Lower lobe of right lung (tissue), 2 donors: Measurements from ENCODE around the gene NDUFB6. TPM values are rescaled to one million over a fixed set of nuclear protein-coding genes. Genes with fewer than 3 reads are reported as not detected.
"Not testable (repeated sequence)": the region's sequence is repeated elsewhere in the genome, so short reads cannot be mapped to it uniquely, and the experiment has no call there.

Experiments used
- ATAC-seq, 2 donors: fragments of 200-7000 bp; cut with Tn5 transposase; one replicate each; pipeline ENCODE4 v1.9.1; 2020 to 2022; ENCODE audit warnings: mild to moderate bottlenecking in 2 of 2, moderate library complexity in 2 of 2
- DNase-seq: peaks from one replicate; pipeline ENCODE4 v3.0.0-alpha.2; 2020
- H3K27ac ChIP-seq: fragments of 200-600 bp; one replicate; pipeline ENCODE4 v1.8.0; 2022
- H3K27me3 ChIP-seq: fragments of 200-600 bp; one replicate; pipeline ENCODE4 v1.8.0; 2022; ENCODE audit warnings: low read depth
- H3K36me3 ChIP-seq: fragments of 200-600 bp; one replicate; pipeline ENCODE4 v1.8.0; 2022; ENCODE audit warnings: mild to moderate bottlenecking
- H3K4me1 ChIP-seq: fragments of 200-600 bp; one replicate; pipeline ENCODE4 v1.8.0; 2022
- H3K4me3 ChIP-seq: fragments of 200-600 bp; one replicate; pipeline ENCODE4 v1.8.0; 2022; ENCODE audit warnings: mild to moderate bottlenecking
- H3K9me3 ChIP-seq: fragments of 200-600 bp; one replicate; pipeline ENCODE4 v1.8.0; 2022
- intact Hi-C: fragments of 100-400 bp; cut with DNase I; formaldehyde crosslinking; loops from one replicate; pipeline ENCODE4 v1.11.0; 2022
- total RNA-seq: library from RNA; stranded (reverse); fragmentation: NEBNext Ultra II Directional; extraction: Animal tissue kit (Norgen Biotek cat#: 25700); gene quantifications from one replicate; pipeline ENCODE4 v1.2.1, GENCODE V29; 2021
- TF ChIP-seq, protein P1 (sequence below): fragments of 200-600 bp; IDR thresholded peaks from one replicate; pipeline ENCODE4 v1.8.0; 2022; ENCODE audit warnings: antibody characterized with exemption, mild to moderate bottlenecking
- donor health status: DM: no; HTN: yes; CAD: no; lungs with severe emphysema.

NDUFB6 gene
- total RNA-seq, 1 donor from 2014 or later: 39.0 TPM

- DNase-seq (peak; percentile 94), ATAC-seq (peak; percentile 96 to 97)
- Histone ChIP-seq H3K27me3 (no peaks in the 10 kb centered on the region), H3K36me3 (no peaks in the 10 kb centered on the region), H3K27ac (peak within 1 kb of the TSS; percentile 89), H3K9me3 (no peaks in the 10 kb centered on the region), H3K4me3 (peak within 1 kb of the TSS; percentile 79), H3K4me1 (peaks cover 22% of the 10 kb centered on the region)
- TF ChIP-seq, protein P1, sequence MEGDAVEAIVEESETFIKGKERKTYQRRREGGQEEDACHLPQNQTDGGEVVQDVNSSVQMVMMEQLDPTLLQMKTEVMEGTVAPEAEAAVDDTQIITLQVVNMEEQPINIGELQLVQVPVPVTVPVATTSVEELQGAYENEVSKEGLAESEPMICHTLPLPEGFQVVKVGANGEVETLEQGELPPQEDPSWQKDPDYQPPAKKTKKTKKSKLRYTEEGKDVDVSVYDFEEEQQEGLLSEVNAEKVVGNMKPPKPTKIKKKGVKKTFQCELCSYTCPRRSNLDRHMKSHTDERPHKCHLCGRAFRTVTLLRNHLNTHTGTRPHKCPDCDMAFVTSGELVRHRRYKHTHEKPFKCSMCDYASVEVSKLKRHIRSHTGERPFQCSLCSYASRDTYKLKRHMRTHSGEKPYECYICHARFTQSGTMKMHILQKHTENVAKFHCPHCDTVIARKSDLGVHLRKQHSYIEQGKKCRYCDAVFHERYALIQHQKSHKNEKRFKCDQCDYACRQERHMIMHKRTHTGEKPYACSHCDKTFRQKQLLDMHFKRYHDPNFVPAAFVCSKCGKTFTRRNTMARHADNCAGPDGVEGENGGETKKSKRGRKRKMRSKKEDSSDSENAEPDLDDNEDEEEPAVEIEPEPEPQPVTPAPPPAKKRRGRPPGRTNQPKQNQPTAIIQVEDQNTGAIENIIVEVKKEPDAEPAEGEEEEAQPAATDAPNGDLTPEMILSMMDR: no peak
- intact Hi-C loops: no loop called here
These were observed 20.6 kb downstream of the NDUFB6 start, which contains the start of the genes SMIM27 and TOPORS for GRCh38 chr9:32552172-32552872. Gene SMIM27 (plus strand): TSS chr9:32552327. CDS start chr9:32552435, 108 bp downstream. Gene TOPORS (minus strand): TSS chr9:32552586. CDS start chr9:32552436, 150 bp downstream.

GRCh38 chr9:32551276-32552051, 21.5 kb downstream of the NDUFB6 start:
- no peak for DNase-seq
- peak overlapping the region; percentile 89 for H3K27ac ChIP-seq

DNA sequence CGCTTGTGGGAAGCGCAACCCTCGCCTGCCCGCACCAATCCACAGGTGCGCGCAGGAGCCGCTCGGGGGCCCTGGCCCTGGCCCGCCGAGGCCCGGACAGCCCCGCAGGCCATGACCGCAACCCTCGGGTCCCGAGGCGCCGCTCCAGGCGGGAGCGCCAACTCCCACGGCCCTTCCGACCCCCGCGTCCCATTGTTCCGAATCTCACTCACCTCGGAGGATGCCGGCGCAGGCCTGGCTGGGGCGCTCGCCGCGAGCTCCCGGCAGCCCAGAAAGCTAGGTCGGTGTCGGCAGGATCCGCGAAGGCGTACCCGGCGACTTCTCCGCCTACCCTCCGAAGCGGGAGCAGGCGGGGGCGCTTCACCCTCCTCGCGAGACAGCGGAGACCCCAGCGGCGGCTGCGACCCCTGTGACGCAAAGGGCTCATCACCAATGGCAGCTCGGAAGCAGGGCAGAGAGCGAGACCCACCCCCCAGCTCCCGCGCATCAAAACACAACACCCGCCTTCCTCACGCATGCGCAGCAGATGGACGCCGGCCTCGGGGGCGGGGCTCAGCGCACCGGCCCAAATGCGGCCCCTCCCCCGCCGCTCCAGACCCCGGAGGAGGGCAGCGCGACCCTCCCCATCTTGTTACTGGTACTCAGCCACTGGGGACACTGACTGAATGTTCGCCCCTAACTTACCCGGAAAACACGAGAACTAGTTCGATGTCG, 22.2 kb downstream of the NDUFB6 start:
- no peaks in the 10 kb centered on the region for H3K9me3 ChIP-seq
- TF ChIP-seq, protein P1: no peak
- peak overlapping the region; percentile 79 for H3K4me3 ChIP-seq
- ATAC-seq (peak; percentile 91 to 93), DNase-seq (peak; percentile 92)
- intact Hi-C loops: no loop called here
- peaks cover 22% of the 10 kb centered on the region for H3K4me1 ChIP-seq
- no peaks in the 10 kb centered on the region for H3K36me3 ChIP-seq
- no peaks in the 10 kb centered on the region for H3K27me3 ChIP-seq
- H3K27ac ChIP-seq: peak overlapping the region; percentile 89

More at GRCh38 chr9:32551276-32552051, 21.5 kb downstream of the NDUFB6 start:
- peak overlapping the region; percentile 79 for H3K4me3 ChIP-seq
- intact Hi-C loops: no loop called here
- H3K27me3 ChIP-seq: no peaks in the 10 kb centered on the region
- TF ChIP-seq, protein P1: no peak
- peak; percentile 20 to 37 for ATAC-seq
- H3K4me1 ChIP-seq: peaks cover 22% of the 10 kb centered on the region
- H3K36me3 ChIP-seq: no peaks in the 10 kb centered on the region
- H3K9me3 ChIP-seq: no peaks in the 10 kb centered on the region

DNA sequence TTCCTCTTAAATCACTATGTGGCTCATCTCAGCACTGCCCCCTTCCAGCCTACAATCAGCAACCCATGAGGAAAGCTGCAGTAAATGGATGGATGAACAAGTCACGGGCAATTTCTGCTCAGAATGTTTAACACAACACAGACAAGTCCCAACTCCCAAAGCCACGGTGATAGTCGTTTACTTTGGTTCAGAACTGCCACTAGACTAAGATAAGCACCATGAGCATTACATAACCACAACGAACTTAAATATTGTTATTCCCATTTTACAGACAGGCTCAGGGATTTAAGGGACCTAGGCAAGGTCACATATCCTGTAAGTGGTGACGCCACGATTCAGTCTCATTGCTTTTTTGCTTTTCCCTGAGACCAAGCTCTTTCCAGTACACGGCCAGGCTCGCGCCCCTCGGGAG, 22.8 kb downstream of the NDUFB6 start:
- peak overlapping the region; percentile 79 for H3K4me3 ChIP-seq
- DNase-seq: no peak
- intact Hi-C loops: no loop called here

GRCh38 chr9:32548213-32548612, 24.7 kb downstream of the NDUFB6 start:
- Histone ChIP-seq H3K4me1 (peaks cover 20% of the 10 kb centered on the region), H3K36me3 (peaks cover 10% of the 10 kb centered on the region)
- ATAC-seq, H3K4me3 ChIP-seq, H3K9me3 ChIP-seq, intact Hi-C loops, H3K27ac ChIP-seq, H3K27me3 ChIP-seq, DNase-seq: not testable (repeated sequence)

More for the DNA sequence above, 22.8 kb downstream of the NDUFB6 start:
- ATAC-seq: no peak
- Histone ChIP-seq H3K27ac (peak overlapping the region; percentile 89), H3K4me1 (peaks cover 22% of the 10 kb centered on the region), H3K36me3 (no peaks in the 10 kb centered on the region), H3K9me3 (no peaks in the 10 kb centered on the region), H3K27me3 (no peaks in the 10 kb centered on the region)
- TF ChIP-seq, protein P1: no peak
